Stimulated activated CD4-positive, alpha-beta T cell treated with anti-CD3 and anti-CD28 coated beads, Interleukin-2, amount 100 ng/mL, for 4 hours (primary cell): ENCODE results near the gene SERP2.

Source experiments
- DNase-seq: peaks from one replicate; pipeline ENCODE4 v3.0.0-alpha.2; 2020; ENCODE audit warnings: low read depth

The SERP2 gene

GRCh38 chr13:44412346-44412935, 38.8 kb downstream of the SERP2 start:
- DNase-seq: no peak

- DNase-seq: no peak
Measured at GRCh38 chr13:44413095-44413494, 39.5 kb downstream of the SERP2 start.

- DNase-seq: no peak
Measured at GRCh38 chr13:44414716-44415115, 41.1 kb downstream of the SERP2 start.

GRCh38 chr13:44415815-44416214, 42.2 kb downstream of the SERP2 start:
- DNase-seq: no peak

GRCh38 chr13:44416301-44416700, 42.7 kb downstream of the SERP2 start:
- no peak for DNase-seq

GRCh38 chr13:44416744-44417143, 43.1 kb downstream of the SERP2 start:
- DNase-seq: no peak

GRCh38 chr13:44417446-44417845, 43.8 kb downstream of the SERP2 start:
- no peak for DNase-seq

- no peak for DNase-seq
Measured at GRCh38 chr13:44417876-44418275, 44.3 kb downstream of the SERP2 start.

GRCh38 chr13:44420376-44421220, 47.0 kb downstream of the SERP2 start:
- DNase-seq: no peak

- no peak for DNase-seq
Measured at GRCh38 chr13:44421853-44422525, 48.4 kb downstream of the SERP2 start.

GRCh38 chr13:44422755-44423643, 49.4 kb downstream of the SERP2 start:
- no peak for DNase-seq

- no peak for DNase-seq
Measured at GRCh38 chr13:44423824-44424223, 50.2 kb downstream of the SERP2 start.

GRCh38 chr13:44425041-44425814, 51.6 kb downstream of the SERP2 start:
- no peak for DNase-seq

GRCh38 chr13:44425815-44426078, 52.1 kb downstream of the SERP2 start:
- no peak for DNase-seq

- DNase-seq: no peak
Measured at GRCh38 chr13:44426461-44426860, 52.8 kb downstream of the SERP2 start.

- DNase-seq: no peak
Measured at GRCh38 chr13:44429311-44429710, 55.7 kb downstream of the SERP2 start.

- no peak for DNase-seq
Measured at GRCh38 chr13:44431150-44431549, 57.5 kb downstream of the SERP2 start.

GRCh38 chr13:44432650-44433049, 59.0 kb downstream of the SERP2 start:
- no peak for DNase-seq

- DNase-seq: no peak
Measured at GRCh38 chr13:44433863-44434765, 60.5 kb downstream of the SERP2 start.

- no peak for DNase-seq
Measured at GRCh38 chr13:44434766-44435141, 61.1 kb downstream of the SERP2 start.
